Measurements from ENCODE around the gene AMPD3. TPM values are rescaled to one million over a fixed set of nuclear protein-coding genes. Genes with fewer than 3 reads are reported as not detected.

The AMPD3 gene
- total RNA-seq, 1 donor from 2014 or later: 9.8 TPM

- ATAC-seq (no peak), DNase-seq (no peak)
- Histone ChIP-seq H3K36me3 (peaks cover 69% of the 10 kb centered on the region), H3K27me3 (ENCODE audit: low read depth) (no peaks in the 10 kb centered on the region), H3K27ac (no peak overlapping the region), H3K9me3 (no peaks in the 10 kb centered on the region), H3K4me1 (peaks cover 13% of the 10 kb centered on the region), H3K4me3 (no peak overlapping the region)
- intact Hi-C loops (cut with DNase I): no loop called here
- no peak for TF ChIP-seq CTCF (IDR thresholded peaks at IDR 0.05)
Measured at GRCh38 chr11:10520562-10520961, 65.5 kb downstream of the AMPD3 start.

- Histone ChIP-seq H3K27me3 (ENCODE audit: low read depth) (no peaks in the 10 kb centered on the region), H3K27ac (peak overlapping the region; percentile 5), H3K36me3 (peaks cover 78% of the 10 kb centered on the region), H3K9me3 (no peaks in the 10 kb centered on the region), H3K4me1 (peaks cover 13% of the 10 kb centered on the region), H3K4me3 (no peak overlapping the region)
- intact Hi-C loops (cut with DNase I): no loop called here
- DNase-seq: no peak
- no peak for TF ChIP-seq CTCF (IDR thresholded peaks at IDR 0.05)
- no peak for ATAC-seq
Measured at GRCh38 chr11:10522276-10522675, 67.2 kb downstream of the AMPD3 start.

GRCh38 chr11:10522921-10523320, 67.9 kb downstream of the AMPD3 start:
- no peaks in the 10 kb centered on the region for H3K9me3 ChIP-seq
- H3K27me3 ChIP-seq (ENCODE audit: low read depth): no peaks in the 10 kb centered on the region
- DNase-seq (no peak), ATAC-seq (no peak)
- H3K27ac ChIP-seq: no peak overlapping the region
- no peak overlapping the region for H3K4me3 ChIP-seq
- peaks cover 13% of the 10 kb centered on the region for H3K4me1 ChIP-seq
- no peak for TF ChIP-seq CTCF (IDR thresholded peaks at IDR 0.05)
- intact Hi-C loops (cut with DNase I): no loop called here
- H3K36me3 ChIP-seq: peaks cover 84% of the 10 kb centered on the region

- no peaks in the 10 kb centered on the region for H3K9me3 ChIP-seq
- no peak for TF ChIP-seq CTCF (IDR thresholded peaks at IDR 0.05)
- H3K4me1 ChIP-seq: peaks cover 13% of the 10 kb centered on the region
- DNase-seq (no peak), ATAC-seq (no peak)
- H3K27me3 ChIP-seq (ENCODE audit: low read depth): no peaks in the 10 kb centered on the region
- peaks cover 92% of the 10 kb centered on the region for H3K36me3 ChIP-seq
- intact Hi-C loops (cut with DNase I): no loop called here
- H3K27ac ChIP-seq: no peak overlapping the region
- no peak overlapping the region for H3K4me3 ChIP-seq
Measured at GRCh38 chr11:10524471-10524870, 69.4 kb downstream of the AMPD3 start.

GRCh38 chr11:10526974-10527918, 72.2 kb downstream of the AMPD3 start:
- ATAC-seq (no peak), DNase-seq (no peak)
- Histone ChIP-seq H3K4me3 (no peak overlapping the region), H3K4me1 (peaks cover 13% of the 10 kb centered on the region), H3K9me3 (no peaks in the 10 kb centered on the region), H3K27me3 (ENCODE audit: low read depth) (no peaks in the 10 kb centered on the region), H3K36me3 (peaks cover 83% of the 10 kb centered on the region), H3K27ac (no peak overlapping the region)
- TF ChIP-seq CTCF (IDR thresholded peaks at IDR 0.05): no peak
- intact Hi-C loops (cut with DNase I): no loop called here

Data from lower lobe of right lung (tissue), 2 donors.